ENCODE measurements around the gene BABAM2. TPM values are rescaled to one million over a fixed set of nuclear protein-coding genes. Genes with fewer than 3 reads are reported as not detected.

Gene BABAM2
- total RNA-seq, 1 experiment from 2014 or later = 46.1 TPM

- H3F3A ChIP-seq (ENCODE audit: insufficient read depth, low read depth) = no peaks in the 10 kb centered on the region; the same call in 1 of the 2 replicates
- H3K9me2 ChIP-seq (ENCODE audit: insufficient read depth) = no peaks in the 10 kb centered on the region
- ChIA-PET CTCF (no interaction called here), POLR2A (ENCODE audit: unreplicated experiment) (no interaction called here)
- no peak for DNase-seq
- no peak overlapping the region for H3K4me2 ChIP-seq
- H4K20me1 ChIP-seq (ENCODE audit: insufficient read depth) = no peaks in the 10 kb centered on the region
- BruUV-seq (replicated peaks) = no TSS peak
- no peak overlapping the region for H3K4me3 ChIP-seq
- intact Hi-C loops (cut with micrococcal nuclease; ENCODE audit: unreplicated experiment) = no loop called here
- no peaks in the 10 kb centered on the region for H3K36me3 ChIP-seq (ENCODE audit: low read depth)
- no peaks in the 10 kb centered on the region for H3K79me2 ChIP-seq (ENCODE audit: low read depth)
- TF ChIP-seq EZH2 (IDR thresholded peaks at IDR 0.05; ENCODE audit: low read depth) (no peak), CTCF (conservative IDR thresholded peaks at IDR 0.05) (no peak)
- H3K27me3 ChIP-seq (ENCODE audit: insufficient read depth, low read depth) = no peaks in the 10 kb centered on the region
- peaks cover 15% of the 10 kb centered on the region for H3K4me1 ChIP-seq (replicated peaks; ENCODE audit: insufficient read depth)
- no peaks in the 10 kb centered on the region for H3K9me3 ChIP-seq (ENCODE audit: insufficient read depth, low read depth)
- H2AFZ ChIP-seq = no peak overlapping the region
- no peak overlapping the region for H3K27ac ChIP-seq
Observed at GRCh38 chr2:28002181-28002580, 111.7 kb downstream of the BABAM2 start.

GRCh38 chr2:28004086-28004485 is 113.6 kb downstream of the BABAM2 start:
- intact Hi-C loops (cut with micrococcal nuclease; ENCODE audit: unreplicated experiment) = no loop called here
- no peaks in the 10 kb centered on the region for H4K20me1 ChIP-seq (ENCODE audit: insufficient read depth)
- no peak overlapping the region for H3K4me3 ChIP-seq
- BruUV-seq (replicated peaks) = no TSS peak
- H3K79me2 ChIP-seq (ENCODE audit: low read depth) = no peaks in the 10 kb centered on the region
- CTCF ChIA-PET = interaction anchor here (0.7 kb wide), 1 partner anchor 13 kb away, joined by 3 read pairs; no protein-coding TSS in a partner anchor
- H3K4me2 ChIP-seq = peak overlapping the region; percentile 23
- TF ChIP-seq CTCF (conservative IDR thresholded peaks at IDR 0.05) = no peak
- no peak for TF ChIP-seq EZH2 (IDR thresholded peaks at IDR 0.05; ENCODE audit: low read depth)
- no peaks in the 10 kb centered on the region for H3F3A ChIP-seq (ENCODE audit: insufficient read depth, low read depth)
- no peak overlapping the region for H2AFZ ChIP-seq
- peaks cover 15% of the 10 kb centered on the region for H3K4me1 ChIP-seq (replicated peaks; ENCODE audit: insufficient read depth)
- H3K27ac ChIP-seq = peak overlapping the region; percentile 44
- no peaks in the 10 kb centered on the region for H3K27me3 ChIP-seq (ENCODE audit: insufficient read depth, low read depth)
- POLR2A ChIA-PET (ENCODE audit: unreplicated experiment) = no interaction called here
- peak in 1 of 2 experiments; percentile 58 for DNase-seq
- H3K9me2 ChIP-seq (ENCODE audit: insufficient read depth) = no peaks in the 10 kb centered on the region
- 0 out of 2 replicates have a peak, but pooled peaks cover 3% of the 10 kb centered on the region for H3K36me3 ChIP-seq (ENCODE audit: low read depth)
- no peaks in the 10 kb centered on the region for H3K9me3 ChIP-seq (ENCODE audit: insufficient read depth, low read depth)

- H4K20me1 ChIP-seq (ENCODE audit: insufficient read depth) = no peaks in the 10 kb centered on the region
- no peaks in the 10 kb centered on the region for H3K27me3 ChIP-seq (ENCODE audit: insufficient read depth, low read depth)
- ChIA-PET POLR2A (ENCODE audit: unreplicated experiment) (interaction anchor here (0.9 kb wide), 1 partner anchor 16 kb away, joined by 7 read pairs; no protein-coding TSS in a partner anchor), CTCF (no interaction called here)
- no TSS peak for BruUV-seq (replicated peaks)
- peaks cover 1% of the 10 kb centered on the region for H3K4me1 ChIP-seq (replicated peaks; ENCODE audit: insufficient read depth)
- intact Hi-C loops (cut with micrococcal nuclease; ENCODE audit: unreplicated experiment) = no loop called here
- no peaks in the 10 kb centered on the region for H3K9me2 ChIP-seq (ENCODE audit: insufficient read depth)
- no peaks in the 10 kb centered on the region for H3F3A ChIP-seq (ENCODE audit: insufficient read depth, low read depth)
- H3K79me2 ChIP-seq (ENCODE audit: low read depth) = no peaks in the 10 kb centered on the region
- no peak overlapping the region for H3K27ac ChIP-seq
- 0 out of 2 replicates have a peak, but pooled peaks cover 3% of the 10 kb centered on the region for H3K36me3 ChIP-seq (ENCODE audit: low read depth)
- no peak overlapping the region for H3K4me2 ChIP-seq
- no peak for DNase-seq
- H2AFZ ChIP-seq = no peak overlapping the region
- H3K4me3 ChIP-seq = no peak overlapping the region
- TF ChIP-seq CTCF (conservative IDR thresholded peaks at IDR 0.05) (no peak), EZH2 (IDR thresholded peaks at IDR 0.05; ENCODE audit: low read depth) (no peak)
- no peaks in the 10 kb centered on the region for H3K9me3 ChIP-seq (ENCODE audit: insufficient read depth, low read depth)
Observed at GRCh38 chr2:28009732-28010131, 119.2 kb downstream of the BABAM2 start.
